K562 (cell line): Measurements from ENCODE around the gene IL20. TPM values are rescaled to one million over a fixed set of nuclear protein-coding genes. Genes with fewer than 3 reads are reported as not detected.

Experiments used
- ATAC-seq: fragments of 200-7000 bp; cut with Tn5 transposase; 3 replicates; pipeline ENCODE4 v1.9.1; 2020; ENCODE audit warnings: moderate library complexity
- BruUV-seq: library from RNA; stranded (reverse); fragments of 400-500 nt; replicated peaks from 2 replicates; lab custom pipeline; 2021; lab: Mats Ljungman, UMichigan
- CTCF ChIA-PET: fragments of 300-600 bp; formaldehyde crosslinking; extraction: SDS; loops from one replicate; lab custom pipeline; 2021; ENCODE audit warnings: low intra/inter-chr PET ratio; lab: Yijun Ruan, JAX
- POLR2A ChIA-PET: fragments of 300-600, 350-650 bp; sonication (Branson Sonifier 250); formaldehyde crosslinking; extraction: SDS; loops from one replicate; lab custom pipeline; 2021; ENCODE audit warnings: antibody characterized with exemption, inconsistent platforms; lab: Yijun Ruan, JAX
- DNase-seq, 4 experiments: peaks; one replicate each; pipeline versions ENCODE4 v3.0.0 to v3.0.0-alpha.2; 2011 to 2018; ENCODE audit warnings: low spot score in 3 of 4, mixed read lengths in 3 of 4; ENCODE audit errors: extremely low read depth in 1 of 4
- FAIRE-seq: peaks from 2 replicates; lab custom pipeline; 2011; peaks lifted over from hg19 to GRCh38; lab: Jason Lieb, UNC
- H2AFZ ChIP-seq: 2 replicates; pipeline ENCODE4 v1.6.0; 2011; ENCODE audit warnings: low read depth, low read length, control low read depth, inconsistent platforms
- H3K27ac ChIP-seq: fragments of 200-600 bp; 3 replicates; pipeline ENCODE4 v1.8.0; 2011; ENCODE audit warnings: low read depth, mild to moderate bottlenecking, control low read depth, inconsistent platforms, low read length, moderate library complexity, mixed read lengths; ENCODE audit errors: extremely low read depth
- H3K27me3 ChIP-seq, 2 experiments: fragments of 300-600 bp in 1 of 2; 2 replicates in 1 of 2; 3 replicates in 1 of 2; pipeline versions ENCODE4 v1.6.0 to v1.8.0; 2011; ENCODE audit warnings: inconsistent platforms in 2 of 2, low read length in 2 of 2, mild to moderate bottlenecking in 1 of 2, mixed read lengths in 1 of 2, moderate library complexity in 1 of 2; ENCODE audit not compliant: control insufficient read depth in 2 of 2, insufficient read depth in 2 of 2
- H3K36me3 ChIP-seq: fragments of 300-600 bp; 3 replicates; pipeline ENCODE4 v1.8.0; 2011; ENCODE audit warnings: mild to moderate bottlenecking, low read length, inconsistent platforms; ENCODE audit not compliant: control insufficient read depth, insufficient read depth
- H3K4me1 ChIP-seq, 2 experiments: fragments of 200-600 bp in 1 of 2; replicated peaks in 1 of 2; 2 replicates in 1 of 2; 3 replicates in 1 of 2; pipeline versions ENCODE4 v1.5.1 to v1.8.0; 2011; ENCODE audit warnings: inconsistent platforms in 2 of 2, low read length in 2 of 2, mild to moderate bottlenecking in 1 of 2, mixed read lengths in 1 of 2, moderate library complexity in 1 of 2; ENCODE audit not compliant: control insufficient read depth in 2 of 2, insufficient read depth in 2 of 2
- H3K4me2 ChIP-seq: 2 replicates; pipeline ENCODE4 v1.6.1; 2011; ENCODE audit warnings: low read length, control low read depth, inconsistent platforms, mixed read lengths; ENCODE audit not compliant: insufficient read depth
- H3K4me3 ChIP-seq: fragments of 200-600 bp; sonication (generic), shearing (Covaris generic); 2 replicates; pipeline ENCODE4 v1.5.1; 2016; ENCODE audit warnings: control low read depth, inconsistent platforms
- H3K79me2 ChIP-seq: fragments of 200-600 bp; 3 replicates; pipeline ENCODE4 v1.8.0; 2011; ENCODE audit warnings: low read length, inconsistent platforms; ENCODE audit not compliant: control insufficient read depth, insufficient read depth
- H3K9ac ChIP-seq, 2 experiments: 2 replicates each; pipeline versions ENCODE4 v1.6.0 to v1.6.1; 2011; ENCODE audit warnings: low read depth in 2 of 2, low read length in 2 of 2, control low read depth in 1 of 2, inconsistent platforms in 1 of 2, mild to moderate bottlenecking in 1 of 2, mixed read lengths in 1 of 2; ENCODE audit not compliant: insufficient read depth in 1 of 2
- H3K9me1 ChIP-seq: one replicate; pipeline ENCODE4 v1.6.0; 2011; ENCODE audit warnings: inconsistent platforms, mild to moderate bottlenecking, low read length, moderate library complexity; ENCODE audit not compliant: control insufficient read depth, insufficient read depth
- H3K9me3 ChIP-seq: replicated peaks from 2 replicates; pipeline ENCODE4 v1.5.1; 2011; ENCODE audit warnings: low read depth, low read length, inconsistent platforms; ENCODE audit not compliant: control insufficient read depth, insufficient read depth
- H4K20me1 ChIP-seq: replicated peaks from 2 replicates; pipeline ENCODE4 v1.6.1; 2011; ENCODE audit warnings: low read length, inconsistent platforms, mixed read lengths; ENCODE audit not compliant: control insufficient read depth, insufficient read depth
- FOXP1 ChIP-seq: sonication (generic); formaldehyde crosslinking; IDR thresholded peaks from 2 replicates; pipeline ENCODE4 v1.8.0; 2022; ENCODE audit warnings: mild to moderate bottlenecking, missing genetic modification reagents
- ILK ChIP-seq: fragments of 450-650 bp; IDR thresholded peaks from 2 replicates; pipeline ENCODE4 v1.6.1; 2016; ENCODE audit warnings: missing genetic modification characterization, low read depth, mild to moderate bottlenecking, missing compliant biosample characterization, moderate library complexity, borderline replicate concordance
- KLF13 ChIP-seq: fragments of 450-650 bp; IDR thresholded peaks from 2 replicates; pipeline ENCODE4 v1.6.1; 2016; ENCODE audit warnings: missing genetic modification characterization, low read depth, mild to moderate bottlenecking, missing compliant biosample characterization, moderate library complexity, borderline replicate concordance
- SLC30A9 ChIP-seq: fragments of 250-450 bp; sonication (Bioruptor Pico); IDR thresholded peaks from 2 replicates; pipeline ENCODE4 v1.8.0; 2022; ENCODE audit warnings: mild to moderate bottlenecking, moderate library complexity
- SMAD1 ChIP-seq: fragments of 150-350 bp; IDR thresholded peaks from 2 replicates; pipeline ENCODE4 v1.6.1; 2014; ENCODE audit warnings: low read length, low read depth; ENCODE audit not compliant: partially characterized antibody
- ZC3H4 ChIP-seq: sonication (generic); formaldehyde crosslinking; IDR thresholded peaks from 2 replicates; pipeline ENCODE4 v1.9.0; 2021; ENCODE audit warnings: missing genetic modification reagents, borderline replicate concordance
- ZNF764 ChIP-seq: fragments of 250-450 bp; sonication (Bioruptor Pico); IDR thresholded peaks from 2 replicates; pipeline ENCODE4 v1.4.0; 2020; ENCODE audit warnings: low read depth, mild to moderate bottlenecking, moderate library complexity
- WGBS: fragments of 100-300 bp; shearing (Covaris generic); methylation state at CpG from one replicate; pipeline ENCODE4 v1.1.6; 2016; ENCODE audit warnings: low coverage, mixed read lengths; ENCODE audit not compliant: insufficient coverage; ENCODE audit errors: missing lambda C conversion rate; 5-methylcytosine and 5-hydroxymethylcytosine counted together
- in situ Hi-C: fragments of 300-500 bp; cut with MboI; formaldehyde crosslinking; loops from 4 replicates; pipeline ENCODE4 v1.15.0; 2018; ENCODE audit warnings: inconsistent platforms, mixed read lengths
- intact Hi-C: fragments of 100-400 bp; cut with micrococcal nuclease; formaldehyde crosslinking; loops from 2 replicates; pipeline ENCODE4 v1.14.2; 2022
- polyA plus RNA-seq, 8 experiments: library from polyadenylated mRNA; depleted of rRNA in 4 of 8; stranded (reverse) in 5 of 8; unstranded in 3 of 8; fragments of >200 nt; fragmentation: Nextera tagmentation in 2 of 8; fragmentation: Illumina TruSeq in 1 of 8; extraction: Ambion mirVana in 2 of 8; extraction: Trizol in 1 of 8; gene quantifications; 2 replicates each; pipeline versions ENCODE4 v1.2.1 to v1.2.3, GENCODE V29; 2011 to 2014; ENCODE audit warnings: inconsistent platforms in 1 of 8, missing spikeins in 1 of 8
- total RNA-seq, 7 experiments: library from RNA; depleted of rRNA in 6 of 7; stranded (reverse); fragments of >200 nt in 6 of 7; fragmentation: Illumina TruSeq in 2 of 7; extraction: Trizol in 2 of 7; gene quantifications; 2 replicates each; pipeline versions ENCODE4 v1.2.1 to v1.2.3, GENCODE V29; 2011 to 2021; ENCODE audit warnings: low replicate concordance in 1 of 7
- TF ChIP-seq, protein P1 (sequence below): fragments of 450-650 bp; IDR thresholded peaks from 2 replicates; pipeline ENCODE4 v1.6.1; 2016; ENCODE audit warnings: mild to moderate bottlenecking
- TF ChIP-seq, protein P2 (sequence below): conservative IDR thresholded peaks from 2 replicates; pipeline ENCODE4 v1.6.1; 2011; ENCODE audit warnings: low read depth, mild to moderate bottlenecking, low read length; ENCODE audit not compliant: control insufficient read depth
- TF ChIP-seq, protein P3 (sequence below): sonication (generic); formaldehyde crosslinking; IDR thresholded peaks from 2 replicates; pipeline ENCODE4 v1.8.0; 2022; ENCODE audit warnings: missing genetic modification reagents, mild to moderate bottlenecking, borderline replicate concordance

IL20 gene
- total and polyA plus RNA-seq, 9 of the 15 experiments (the other 6 are each of a cell fraction or from before 2014, with no cell fraction given) = not detected

DNA sequence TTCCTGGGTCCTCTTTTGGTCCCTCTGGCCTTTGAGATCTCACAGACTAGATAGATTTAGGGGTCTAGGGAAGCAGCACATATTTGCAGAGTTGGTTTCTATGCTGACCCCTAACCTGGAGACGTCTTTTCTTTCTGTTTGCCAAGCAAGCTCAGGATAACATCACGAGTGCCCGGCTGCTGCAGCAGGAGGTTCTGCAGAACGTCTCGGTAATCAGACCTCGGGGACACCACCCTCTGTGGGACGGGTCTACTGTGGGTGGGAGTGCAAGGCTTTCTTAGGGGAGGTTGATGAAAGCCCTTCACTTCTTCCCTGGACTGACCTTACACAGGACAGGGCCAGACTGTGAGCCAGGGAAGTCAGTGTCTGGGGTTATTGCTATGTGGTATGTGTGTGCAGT lies 34.7 kb downstream of the IL20 start (continued):
- TF ChIP-seq ILK (tag) (no peak), KLF13 (no peak), ZNF764 (CRISPR knock-in tag) (no peak)
- TF ChIP-seq, protein P1, sequence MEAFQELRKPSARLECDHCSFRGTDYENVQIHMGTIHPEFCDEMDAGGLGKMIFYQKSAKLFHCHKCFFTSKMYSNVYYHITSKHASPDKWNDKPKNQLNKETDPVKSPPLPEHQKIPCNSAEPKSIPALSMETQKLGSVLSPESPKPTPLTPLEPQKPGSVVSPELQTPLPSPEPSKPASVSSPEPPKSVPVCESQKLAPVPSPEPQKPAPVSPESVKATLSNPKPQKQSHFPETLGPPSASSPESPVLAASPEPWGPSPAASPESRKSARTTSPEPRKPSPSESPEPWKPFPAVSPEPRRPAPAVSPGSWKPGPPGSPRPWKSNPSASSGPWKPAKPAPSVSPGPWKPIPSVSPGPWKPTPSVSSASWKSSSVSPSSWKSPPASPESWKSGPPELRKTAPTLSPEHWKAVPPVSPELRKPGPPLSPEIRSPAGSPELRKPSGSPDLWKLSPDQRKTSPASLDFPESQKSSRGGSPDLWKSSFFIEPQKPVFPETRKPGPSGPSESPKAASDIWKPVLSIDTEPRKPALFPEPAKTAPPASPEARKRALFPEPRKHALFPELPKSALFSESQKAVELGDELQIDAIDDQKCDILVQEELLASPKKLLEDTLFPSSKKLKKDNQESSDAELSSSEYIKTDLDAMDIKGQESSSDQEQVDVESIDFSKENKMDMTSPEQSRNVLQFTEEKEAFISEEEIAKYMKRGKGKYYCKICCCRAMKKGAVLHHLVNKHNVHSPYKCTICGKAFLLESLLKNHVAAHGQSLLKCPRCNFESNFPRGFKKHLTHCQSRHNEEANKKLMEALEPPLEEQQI = no peak

DNA sequence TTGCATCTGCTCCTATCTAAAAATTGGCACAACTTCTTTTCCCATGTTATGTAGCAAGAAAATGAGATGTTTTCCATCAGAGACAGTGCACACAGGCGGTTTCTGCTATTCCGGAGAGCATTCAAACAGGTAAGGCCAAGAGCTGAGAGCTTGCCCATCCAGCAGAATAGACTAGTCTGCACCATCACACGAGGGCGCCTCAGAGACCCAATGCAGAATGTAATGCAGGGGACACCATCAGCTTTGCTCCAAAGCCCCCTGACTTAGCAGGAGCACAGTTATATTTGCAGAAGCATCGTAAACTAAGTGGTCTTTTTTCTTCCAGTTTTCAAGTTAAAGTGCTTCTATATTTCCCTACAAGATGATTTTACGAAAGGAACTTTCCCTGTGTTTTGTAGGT lies 36.5 kb downstream of the IL20 start:
- in situ Hi-C loops = loop anchor here (25.0 kb wide), 1 partner anchor 290 kb away; the partner anchor contains the start of gene EIF2D
- TF ChIP-seq, protein P2, sequence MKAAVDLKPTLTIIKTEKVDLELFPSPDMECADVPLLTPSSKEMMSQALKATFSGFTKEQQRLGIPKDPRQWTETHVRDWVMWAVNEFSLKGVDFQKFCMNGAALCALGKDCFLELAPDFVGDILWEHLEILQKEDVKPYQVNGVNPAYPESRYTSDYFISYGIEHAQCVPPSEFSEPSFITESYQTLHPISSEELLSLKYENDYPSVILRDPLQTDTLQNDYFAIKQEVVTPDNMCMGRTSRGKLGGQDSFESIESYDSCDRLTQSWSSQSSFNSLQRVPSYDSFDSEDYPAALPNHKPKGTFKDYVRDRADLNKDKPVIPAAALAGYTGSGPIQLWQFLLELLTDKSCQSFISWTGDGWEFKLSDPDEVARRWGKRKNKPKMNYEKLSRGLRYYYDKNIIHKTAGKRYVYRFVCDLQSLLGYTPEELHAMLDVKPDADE = no peak
- TF ChIP-seq, protein P3, sequence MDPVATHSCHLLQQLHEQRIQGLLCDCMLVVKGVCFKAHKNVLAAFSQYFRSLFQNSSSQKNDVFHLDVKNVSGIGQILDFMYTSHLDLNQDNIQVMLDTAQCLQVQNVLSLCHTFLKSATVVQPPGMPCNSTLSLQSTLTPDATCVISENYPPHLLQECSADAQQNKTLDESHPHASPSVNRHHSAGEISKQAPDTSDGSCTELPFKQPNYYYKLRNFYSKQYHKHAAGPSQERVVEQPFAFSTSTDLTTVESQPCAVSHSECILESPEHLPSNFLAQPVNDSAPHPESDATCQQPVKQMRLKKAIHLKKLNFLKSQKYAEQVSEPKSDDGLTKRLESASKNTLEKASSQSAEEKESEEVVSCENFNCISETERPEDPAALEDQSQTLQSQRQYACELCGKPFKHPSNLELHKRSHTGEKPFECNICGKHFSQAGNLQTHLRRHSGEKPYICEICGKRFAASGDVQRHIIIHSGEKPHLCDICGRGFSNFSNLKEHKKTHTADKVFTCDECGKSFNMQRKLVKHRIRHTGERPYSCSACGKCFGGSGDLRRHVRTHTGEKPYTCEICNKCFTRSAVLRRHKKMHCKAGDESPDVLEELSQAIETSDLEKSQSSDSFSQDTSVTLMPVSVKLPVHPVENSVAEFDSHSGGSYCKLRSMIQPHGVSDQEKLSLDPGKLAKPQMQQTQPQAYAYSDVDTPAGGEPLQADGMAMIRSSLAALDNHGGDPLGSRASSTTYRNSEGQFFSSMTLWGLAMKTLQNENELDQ = no peak
- TF ChIP-seq SMAD1 = no peak
- no peak for TF ChIP-seq SLC30A9 (CRISPR knock-in tag)
- TF ChIP-seq ZC3H4 (CRISPR knock-in tag) = no peak
- TF ChIP-seq FOXP1 = no peak

More for the DNA sequence above, 36.5 kb downstream of the IL20 start:
- no peaks in the 10 kb centered on the region for H3K36me3 ChIP-seq
- no peak for ATAC-seq
- H3K9me1 ChIP-seq = no peaks in the 10 kb centered on the region
- no peak overlapping the region for H2AFZ ChIP-seq
- peaks cover 24 to 60% of the 10 kb centered on the region in 2 experiments for H3K27me3 ChIP-seq
- FAIRE-seq = no peak
- H4K20me1 ChIP-seq = no peaks in the 10 kb centered on the region
- no peak for DNase-seq
- no peaks in the 10 kb centered on the region for H3K79me2 ChIP-seq
- no peaks in the 10 kb centered on the region; a peak in 1 of 5 replicates for H3K4me1 ChIP-seq
- intact Hi-C loops = no loop called here
- H3K9me3 ChIP-seq = no peaks in the 10 kb centered on the region
- ChIA-PET CTCF (interaction anchor here (0.7 kb wide), 1 partner anchor 285 kb away, joined by 3 read pairs; no protein-coding TSS in a partner anchor), POLR2A (interaction anchor here (0.7 to 1.0 kb wide), 2 partner anchors 41 to 385 kb away, joined by 4 read pairs; no protein-coding TSS in a partner anchor)
- no TSS peak for BruUV-seq
- H3K4me2 ChIP-seq = no peak overlapping the region
- H3K4me3 ChIP-seq = no peak overlapping the region
- no peak overlapping the region for H3K9ac ChIP-seq
- no peak overlapping the region for H3K27ac ChIP-seq
- WGBS = 0% methylated on average over 6 of the region's 6 CpGs
